NT2/D1 (cell line): Measurements from ENCODE around the gene CCDC188.

ENCODE experiments used
- DNase-seq: peaks from one replicate; pipeline ENCODE4 v3.0.0-alpha.2; 2011; ENCODE audit warnings: low read depth, low spot score
- H3K27me3 ChIP-seq: 2 replicates; pipeline ENCODE4 v1.6.0; 2011; ENCODE audit warnings: mild to moderate bottlenecking; ENCODE audit not compliant: insufficient read length, insufficient read depth
- H3K36me3 ChIP-seq: 2 replicates; pipeline ENCODE4 v1.6.1; 2011; ENCODE audit warnings: mild to moderate bottlenecking, low read length, mixed read lengths; ENCODE audit not compliant: insufficient read depth, insufficient read length
- H3K4me1 ChIP-seq: 2 replicates; pipeline ENCODE4 v1.5.1; 2011; ENCODE audit not compliant: insufficient read depth, insufficient read length
- H3K4me3 ChIP-seq: 2 replicates; pipeline ENCODE4 v1.5.1; 2011; ENCODE audit warnings: low read depth; ENCODE audit not compliant: insufficient read length
- H3K9ac ChIP-seq: 2 replicates; pipeline ENCODE4 v1.6.0; 2011; ENCODE audit warnings: low read depth; ENCODE audit not compliant: insufficient read length
- H3K9me3 ChIP-seq: 2 replicates; pipeline ENCODE4 v1.5.1; 2011; ENCODE audit warnings: mild to moderate bottlenecking, low read length; ENCODE audit not compliant: insufficient read depth
- SUZ12 ChIP-seq: IDR thresholded peaks from 2 replicates; pipeline ENCODE4 v1.6.1; 2011; ENCODE audit not compliant: insufficient read length, insufficient read depth; ENCODE audit errors: extremely low read depth
- YY1 ChIP-seq: IDR thresholded peaks from 2 replicates; pipeline ENCODE4 v1.6.1; 2011; ENCODE audit not compliant: insufficient read length, insufficient read depth
- ZNF274 ChIP-seq: IDR thresholded peaks from 2 replicates; pipeline ENCODE4 v1.6.1; 2011; ENCODE audit warnings: mild to moderate bottlenecking, low read depth, low read length

CCDC188 gene

GRCh38 chr22:20183101-20183500 lies 32.2 kb upstream of the CCDC188 start:
- Histone ChIP-seq H3K9ac (no peak overlapping the region), H3K27me3 (no peaks in the 10 kb centered on the region), H3K9me3 (no peaks in the 10 kb centered on the region), H3K4me1 (no peaks in the 10 kb centered on the region), H3K36me3 (no peaks in the 10 kb centered on the region), H3K4me3 (no peak overlapping the region)
- TF ChIP-seq ZNF274, result no peak
- TF ChIP-seq SUZ12, result no peak
- TF ChIP-seq YY1, result no peak
- no peak for DNase-seq

GRCh38 chr22:20182365-20182764 lies 31.5 kb upstream of the CCDC188 start:
- Histone ChIP-seq H3K27me3 (no peaks in the 10 kb centered on the region), H3K4me1 (no peaks in the 10 kb centered on the region), H3K4me3 (no peak overlapping the region), H3K9me3 (no peaks in the 10 kb centered on the region), H3K36me3 (no peaks in the 10 kb centered on the region), H3K9ac (no peak overlapping the region)
- TF ChIP-seq SUZ12 (no peak), YY1 (no peak), ZNF274 (no peak)
- no peak for DNase-seq

DNA sequence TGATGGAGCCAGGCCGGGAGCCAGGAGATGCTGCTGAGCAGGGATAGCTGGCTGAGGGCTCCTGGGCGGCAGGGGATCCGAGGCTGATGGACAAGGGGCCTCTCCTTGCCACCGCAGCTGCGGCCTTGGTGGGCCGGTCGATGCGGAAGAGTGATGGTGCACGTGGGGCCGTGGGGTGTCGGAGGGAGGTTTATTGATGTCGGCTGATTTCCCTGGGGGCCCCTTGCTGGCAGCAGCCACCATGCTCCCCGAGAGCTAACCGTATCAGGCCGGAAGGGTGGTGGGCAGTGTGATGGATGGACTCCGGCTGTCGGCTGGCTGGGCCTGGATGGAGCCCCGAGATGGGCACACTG lies 31.0 kb upstream of the CCDC188 start:
- H3K36me3 ChIP-seq, result no peaks in the 10 kb centered on the region
- no peak overlapping the region for H3K9ac ChIP-seq
- H3K9me3 ChIP-seq, result no peaks in the 10 kb centered on the region
- no peaks in the 10 kb centered on the region for H3K27me3 ChIP-seq
- no peak overlapping the region for H3K4me3 ChIP-seq
- TF ChIP-seq SUZ12 (no peak), ZNF274 (no peak), YY1 (no peak)
- H3K4me1 ChIP-seq, result peaks cover 2% of the 10 kb centered on the region
- no peak for DNase-seq

GRCh38 chr22:20181194-20181883 lies 30.5 kb upstream of the CCDC188 start:
- Histone ChIP-seq H3K9me3 (no peaks in the 10 kb centered on the region), H3K9ac (no peak overlapping the region), H3K27me3 (no peaks in the 10 kb centered on the region), H3K36me3 (no peaks in the 10 kb centered on the region), H3K4me3 (no peak overlapping the region), H3K4me1 (peaks cover 2% of the 10 kb centered on the region)
- TF ChIP-seq YY1 (no peak), SUZ12 (no peak), ZNF274 (no peak)
- DNase-seq, result no peak

GRCh38 chr22:20180640-20181039 lies 29.8 kb upstream of the CCDC188 start:
- TF ChIP-seq SUZ12 (no peak), YY1 (no peak)
- Histone ChIP-seq H3K4me3 (no peak overlapping the region), H3K9me3 (no peaks in the 10 kb centered on the region), H3K36me3 (no peaks in the 10 kb centered on the region), H3K4me1 (peaks cover 2% of the 10 kb centered on the region), H3K9ac (no peak overlapping the region), H3K27me3 (no peaks in the 10 kb centered on the region)
- no peak for DNase-seq

- DNase-seq, result no peak
- Histone ChIP-seq H3K9ac (no peak overlapping the region), H3K4me1 (peaks cover 2% of the 10 kb centered on the region)
These were observed 29.4 kb upstream of the CCDC188 start for GRCh38 chr22:20180245-20180630.

DNA sequence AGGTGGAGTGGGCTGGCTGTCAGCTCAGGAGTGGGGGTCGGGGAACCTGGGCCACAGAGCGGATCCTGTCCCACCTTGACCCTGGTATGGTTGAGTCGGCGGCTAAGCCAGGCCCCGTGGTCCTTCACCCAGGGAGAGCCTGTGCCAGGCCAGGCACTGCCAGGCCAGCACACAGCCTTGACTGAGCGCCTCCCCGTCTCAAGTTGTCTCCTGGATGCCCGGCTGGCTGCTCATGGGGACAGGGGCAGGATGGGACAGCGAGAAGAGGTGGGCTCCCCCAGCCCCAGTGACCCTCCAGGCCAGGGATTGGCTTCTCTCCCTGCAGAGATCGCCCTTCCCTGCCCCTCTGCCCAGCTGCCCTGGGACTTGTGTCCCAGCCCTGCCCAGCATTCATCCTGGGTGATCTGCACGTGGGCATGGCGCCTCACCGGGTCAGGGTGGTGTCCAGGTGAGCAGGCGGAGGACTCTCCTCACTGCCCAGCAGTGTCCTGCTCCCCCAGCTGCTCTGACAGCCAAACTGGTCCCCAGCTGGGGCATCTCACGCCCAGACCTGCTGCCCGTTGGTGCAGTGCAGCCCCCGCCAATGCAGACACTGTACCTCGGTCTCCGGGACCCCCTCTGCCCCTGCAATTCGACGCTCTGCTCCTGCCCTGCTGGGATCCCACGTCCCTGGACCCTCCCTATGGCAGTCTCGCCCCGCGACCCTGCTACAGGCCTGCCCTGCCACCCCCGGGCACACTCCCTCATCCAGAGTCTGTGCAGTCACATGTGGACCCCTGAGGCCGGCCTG lies 28.8 kb upstream of the CCDC188 start:
- H3K4me1 ChIP-seq, result peaks cover 4% of the 10 kb centered on the region
- no peak for TF ChIP-seq YY1
- TF ChIP-seq ZNF274, result no peak
- no peak for TF ChIP-seq SUZ12
- H3K4me3 ChIP-seq, result no peak overlapping the region
- no peak overlapping the region for H3K9ac ChIP-seq
- H3K36me3 ChIP-seq, result no peaks in the 10 kb centered on the region
- no peaks in the 10 kb centered on the region for H3K9me3 ChIP-seq
- DNase-seq, result no peak
- no peaks in the 10 kb centered on the region for H3K27me3 ChIP-seq

More at GRCh38 chr22:20180245-20180630, 29.4 kb upstream of the CCDC188 start:
- Histone ChIP-seq H3K27me3 (no peaks in the 10 kb centered on the region), H3K4me3 (no peak overlapping the region), H3K36me3 (no peaks in the 10 kb centered on the region), H3K9me3 (no peaks in the 10 kb centered on the region)
- TF ChIP-seq SUZ12, result no peak
- TF ChIP-seq ZNF274, result no peak
- no peak for TF ChIP-seq YY1
